Measurements from ENCODE around the gene PIK3R1.

- TF ChIP-seq POLR2AphosphoS5 (IDR thresholded peaks at IDR 0.05; ENCODE audit: low read depth) (no peak), EZH2 (IDR thresholded peaks at IDR 0.05; ENCODE audit: low read depth, unreplicated experiment) (no peak), REST (IDR thresholded peaks at IDR 0.05; ENCODE audit: unreplicated experiment) (no peak), CTCF (conservative IDR thresholded peaks at IDR 0.05; ENCODE audit: low read depth in 2 of 2) (no peak)
Measured at GRCh38 chr5:68332080-68332451, 116.5 kb downstream of the PIK3R1 start.
